Body of pancreas (tissue), 4 donors: ENCODE results near the gene ARFGAP3.

Source experiments
- POLR2A ChIP-seq, 3 donors: fragments of 450-650 bp; IDR thresholded peaks; one replicate each; pipeline ENCODE4 v1.6.1; 2016; ENCODE audit warnings: antibody characterized with exemption in 3 of 3, mild to moderate bottlenecking in 2 of 3
- TF ChIP-seq, protein P1 (sequence below), 7 experiments: fragments of 450-650 bp in 4 of 7; fragments of 200-600 bp in 3 of 7; sonication (generic) in 3 of 7; IDR thresholded peaks; one replicate each; pipeline ENCODE4 v1.5.1; 2016 to 2019; ENCODE audit warnings: antibody characterized with exemption in 7 of 7

DNA sequence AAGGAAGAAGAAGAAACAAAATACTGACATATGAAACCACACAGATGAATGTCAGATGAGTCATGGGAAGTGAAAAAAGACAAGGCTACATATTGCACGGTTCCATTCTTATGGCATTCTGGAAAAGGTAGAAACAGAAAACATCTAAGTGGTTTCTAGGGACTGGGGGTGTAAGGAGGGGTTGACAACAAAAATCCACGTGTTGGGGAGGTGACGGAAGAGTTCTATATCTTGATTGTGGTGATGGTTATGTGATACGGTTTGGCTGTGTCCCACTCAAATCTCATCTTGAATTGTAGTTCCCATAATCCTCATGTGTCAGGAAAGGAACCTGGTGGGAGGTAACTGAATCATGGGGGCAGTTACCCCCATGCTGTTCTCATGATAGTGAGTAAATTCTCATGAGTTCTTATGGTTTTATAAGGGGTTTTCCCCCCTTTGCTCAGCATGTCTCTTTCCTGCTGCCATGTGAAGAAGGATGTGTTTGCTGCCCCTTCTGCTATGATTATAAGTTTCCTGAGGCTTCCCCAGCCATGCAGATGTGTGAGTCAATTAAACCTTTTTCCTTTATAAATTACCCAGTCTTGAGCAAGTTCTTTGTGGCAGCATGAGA lies 6.4 kb upstream of the ARFGAP3 start:
- no peak for TF ChIP-seq POLR2A (IDR thresholded peaks at IDR 0.05)
- TF ChIP-seq, protein P1, sequence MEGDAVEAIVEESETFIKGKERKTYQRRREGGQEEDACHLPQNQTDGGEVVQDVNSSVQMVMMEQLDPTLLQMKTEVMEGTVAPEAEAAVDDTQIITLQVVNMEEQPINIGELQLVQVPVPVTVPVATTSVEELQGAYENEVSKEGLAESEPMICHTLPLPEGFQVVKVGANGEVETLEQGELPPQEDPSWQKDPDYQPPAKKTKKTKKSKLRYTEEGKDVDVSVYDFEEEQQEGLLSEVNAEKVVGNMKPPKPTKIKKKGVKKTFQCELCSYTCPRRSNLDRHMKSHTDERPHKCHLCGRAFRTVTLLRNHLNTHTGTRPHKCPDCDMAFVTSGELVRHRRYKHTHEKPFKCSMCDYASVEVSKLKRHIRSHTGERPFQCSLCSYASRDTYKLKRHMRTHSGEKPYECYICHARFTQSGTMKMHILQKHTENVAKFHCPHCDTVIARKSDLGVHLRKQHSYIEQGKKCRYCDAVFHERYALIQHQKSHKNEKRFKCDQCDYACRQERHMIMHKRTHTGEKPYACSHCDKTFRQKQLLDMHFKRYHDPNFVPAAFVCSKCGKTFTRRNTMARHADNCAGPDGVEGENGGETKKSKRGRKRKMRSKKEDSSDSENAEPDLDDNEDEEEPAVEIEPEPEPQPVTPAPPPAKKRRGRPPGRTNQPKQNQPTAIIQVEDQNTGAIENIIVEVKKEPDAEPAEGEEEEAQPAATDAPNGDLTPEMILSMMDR (IDR thresholded peaks at IDR 0.05) = no peak
